GM12801 (cell line): ENCODE results near the gene SAMD9L.

Experiments used
- CTCF ChIP-seq: IDR thresholded peaks from one replicate; pipeline ENCODE4 v1.5.1; 2011; ENCODE audit warnings: control low read depth; ENCODE audit not compliant: insufficient read length; ENCODE audit errors: extremely low read depth

Gene SAMD9L

GRCh38 chr7:93146036-93146435 lies 2.1 kb downstream of the SAMD9L start:
- no peak for TF ChIP-seq CTCF

- TF ChIP-seq CTCF, result no peak
Measured at GRCh38 chr7:93145354-93145753, 2.8 kb downstream of the SAMD9L start.

- no peak for TF ChIP-seq CTCF
Measured at GRCh38 chr7:93142127-93142526, 6.1 kb downstream of the SAMD9L start.

- TF ChIP-seq CTCF, result no peak
Measured at GRCh38 chr7:93140582-93141191, 7.5 kb downstream of the SAMD9L start.

GRCh38 chr7:93138576-93138975 lies 9.6 kb downstream of the SAMD9L start:
- no peak for TF ChIP-seq CTCF

- no peak for TF ChIP-seq CTCF
Measured at GRCh38 chr7:93133005-93133404, 15.2 kb downstream of the SAMD9L start.

- no peak for TF ChIP-seq CTCF
Measured at GRCh38 chr7:93132216-93132615, 16.0 kb downstream of the SAMD9L start.
